Pulmonary artery endothelial cell (primary cell): ENCODE results near the gene KRTAP29-1. TPM values are rescaled to one million over a fixed set of nuclear protein-coding genes. Genes with fewer than 3 reads are reported as not detected.
"Not testable (repeated sequence)": the region's sequence is repeated elsewhere in the genome, so short reads cannot be mapped to it uniquely, and the experiment has no call there.

Experiments
- DNase-seq: peaks from one replicate; pipeline ENCODE4 v3.0.0-alpha.2; 2011; ENCODE audit warnings: low read depth, low spot score
- total RNA-seq: library from RNA; depleted of rRNA; stranded (reverse); fragments of >200 nt; gene quantifications from 2 replicates; pipeline ENCODE4 v1.2.3, GENCODE V29; 2014

KRTAP29-1 gene
- total RNA-seq, 1 donor from 2014 or later = not detected

GRCh38 chr17:41302981-41303380 is 330 bp upstream of the KRTAP29-1 start:
- DNase-seq = no peak

- no peak for DNase-seq
These were observed 1.4 kb downstream of the KRTAP29-1 start for GRCh38 chr17:41301204-41301790.

GRCh38 chr17:41298458-41299135 is 4.1 kb downstream of the KRTAP29-1 start:
- DNase-seq = no peak

- DNase-seq = no peak
These were observed 5.8 kb downstream of the KRTAP29-1 start for GRCh38 chr17:41296846-41297245.

GRCh38 chr17:41294016-41294415 is 8.6 kb downstream of the KRTAP29-1 start:
- DNase-seq = no peak

- no peak for DNase-seq
These were observed 15.6 kb downstream of the KRTAP29-1 start for GRCh38 chr17:41287050-41287449.

- no peak for DNase-seq
These were observed 18.1 kb downstream of the KRTAP29-1 start for GRCh38 chr17:41284546-41284945.

GRCh38 chr17:41284043-41284442 is 18.6 kb downstream of the KRTAP29-1 start:
- no peak for DNase-seq

GRCh38 chr17:41278176-41278955 is 24.3 kb downstream of the KRTAP29-1 start:
- no peak for DNase-seq

- not testable (repeated sequence) for DNase-seq
These were observed 26.9 kb downstream of the KRTAP29-1 start, which contains the start of gene KRTAP9-7 for GRCh38 chr17:41275648-41276190. Gene KRTAP9-7 (plus strand): TSS chr17:41275698. CDS start chr17:41275698, 0 bp downstream.

GRCh38 chr17:41271858-41272257 is 30.8 kb downstream of the KRTAP29-1 start:
- DNase-seq = no peak

- DNase-seq = not testable (repeated sequence)
These were observed 31.3 kb downstream of the KRTAP29-1 start for GRCh38 chr17:41271323-41271722.

- no peak for DNase-seq
These were observed 34.9 kb downstream of the KRTAP29-1 start for GRCh38 chr17:41267711-41268110.

GRCh38 chr17:41265078-41265477 is 37.6 kb downstream of the KRTAP29-1 start, which contains the start of gene KRTAP9-6:
Gene KRTAP9-6 (plus strand): TSS chr17:41265378. CDS start chr17:41265378, 0 bp downstream.
- DNase-seq = no peak

GRCh38 chr17:41264599-41264998 is 38.1 kb downstream of the KRTAP29-1 start:
- DNase-seq = no peak

- DNase-seq = no peak
These were observed 39.4 kb downstream of the KRTAP29-1 start for GRCh38 chr17:41263212-41263611.

GRCh38 chr17:41258406-41258805 is 44.2 kb downstream of the KRTAP29-1 start:
- no peak for DNase-seq

- no peak for DNase-seq
These were observed 46.4 kb downstream of the KRTAP29-1 start for GRCh38 chr17:41256291-41256685.

GRCh38 chr17:41255381-41256290 is 47.0 kb downstream of the KRTAP29-1 start, which contains the start of gene KRTAP9-9:
Gene KRTAP9-9 (plus strand): TSS chr17:41255384.
- not testable (repeated sequence) for DNase-seq

GRCh38 chr17:41254861-41255260 is 47.8 kb downstream of the KRTAP29-1 start:
- DNase-seq = no peak
